Hematopoietic multipotent progenitor cell treated with erythropoietin and hydrocortisone succinate and interleukin-3 and kit ligand, for 8 days (in vitro differentiated cells): ENCODE results near the gene ALG2.
"Not testable (repeated sequence)": the region's sequence is repeated elsewhere in the genome, so short reads cannot be mapped to it uniquely, and the experiment has no call there.

Source experiments
- DNase-seq: peaks from one replicate; pipeline ENCODE4 v3.0.0-alpha.2; 2015

Gene ALG2

GRCh38 chr9:99221621-99222415, at the start of gene ALG2, which contains the start of gene SEC61B:
TSS of gene ALG2 (minus strand) at chr9:99221942. CDS start at chr9:99221894, 48 bp downstream.
TSS of gene SEC61B (plus strand) at chr9:99222282. CDS start at chr9:99222364, 82 bp downstream.
- peak; percentile 93 for DNase-seq

GRCh38 chr9:99270491-99270890, 48.7 kb upstream of the ALG2 start:
- no peak for DNase-seq

GRCh38 chr9:99269416-99269815, 47.7 kb upstream of the ALG2 start:
- no peak for DNase-seq

- DNase-seq: peak; percentile 77
Measured at GRCh38 chr9:99266255-99267023, 44.7 kb upstream of the ALG2 start.

GRCh38 chr9:99265691-99266090, 43.9 kb upstream of the ALG2 start:
- DNase-seq: peak; percentile 59

- DNase-seq: peak; percentile 20
Measured at GRCh38 chr9:99264070-99264680, 42.4 kb upstream of the ALG2 start.

- no peak for DNase-seq
Measured at GRCh38 chr9:99262949-99263418, 41.2 kb upstream of the ALG2 start.

GRCh38 chr9:99261923-99262322, 40.2 kb upstream of the ALG2 start:
- DNase-seq: no peak

GRCh38 chr9:99259231-99259918, 37.6 kb upstream of the ALG2 start:
- peak; percentile 19 for DNase-seq

GRCh38 chr9:99257723-99258389, 36.1 kb upstream of the ALG2 start:
- DNase-seq: no peak

GRCh38 chr9:99255651-99256050, 33.9 kb upstream of the ALG2 start:
- DNase-seq: no peak

- DNase-seq: no peak
Measured at GRCh38 chr9:99253772-99254431, 32.2 kb upstream of the ALG2 start.

- no peak for DNase-seq
Measured at GRCh38 chr9:99253134-99253533, 31.4 kb upstream of the ALG2 start.

- no peak for DNase-seq
Measured at GRCh38 chr9:99251157-99251556, 29.4 kb upstream of the ALG2 start.

GRCh38 chr9:99249619-99250018, 27.9 kb upstream of the ALG2 start:
- no peak for DNase-seq

- no peak for DNase-seq
Measured at GRCh38 chr9:99244344-99245260, 22.9 kb upstream of the ALG2 start.

- DNase-seq: no peak
Measured at GRCh38 chr9:99241106-99241505, 19.4 kb upstream of the ALG2 start.

GRCh38 chr9:99239341-99240060, 17.8 kb upstream of the ALG2 start:
- no peak for DNase-seq

- DNase-seq: no peak
Measured at GRCh38 chr9:99238331-99238730, 16.6 kb upstream of the ALG2 start.

GRCh38 chr9:99237849-99238248, 16.1 kb upstream of the ALG2 start:
- DNase-seq: not testable (repeated sequence)
